H1 (cell line): ENCODE measurements around the gene DLG1. TPM values are rescaled to one million over a fixed set of nuclear protein-coding genes. Genes with fewer than 3 reads are reported as not detected.

Experiments used
- CTCF ChIA-PET: fragments of 300-600 bp; sonication (Branson Sonifier 250); formaldehyde crosslinking; loops from one replicate; lab custom pipeline; 2021; ENCODE audit not compliant: partially characterized antibody; lab: Charles Lee
- POLR2A ChIA-PET: fragments of 300-600 bp; sonication (Branson Sonifier 250); formaldehyde crosslinking; loops from one replicate; lab custom pipeline; 2021; ENCODE audit warnings: inconsistent platforms; ENCODE audit not compliant: partially characterized antibody; lab: Charles Lee
- DNase-seq, 2 experiments: peaks; one replicate each; pipeline versions ENCODE4 v3.0.0 to v3.0.0-alpha.2; 2010 to 2022; ENCODE audit warnings: low spot score in 2 of 2, low read depth in 1 of 2, mixed read lengths in 1 of 2
- FAIRE-seq: peaks from 2 replicates; lab custom pipeline; 2011; peaks lifted over from hg19 to GRCh38; lab: Jason Lieb, UNC
- H2AFZ ChIP-seq: 2 replicates; pipeline ENCODE4 v1.8.1; 2012; ENCODE audit warnings: low read length, inconsistent platforms
- H2AK5ac ChIP-seq: 2 replicates; pipeline ENCODE4 v1.6.1; 2013; ENCODE audit warnings: low read depth, low read length
- H2BK120ac ChIP-seq: replicated peaks from 2 replicates; pipeline ENCODE3; 2013; ENCODE audit warnings: low read depth, low read length, inconsistent platforms
- H2BK12ac ChIP-seq: 2 replicates; pipeline ENCODE4 v1.6.1; 2013; ENCODE audit warnings: low read depth, low read length
- H2BK15ac ChIP-seq: 2 replicates; pipeline ENCODE4 v1.6.1; 2013; ENCODE audit warnings: low read length
- H2BK20ac ChIP-seq: 2 replicates; pipeline ENCODE4 v1.6.1; 2013; ENCODE audit warnings: low read length
- H2BK5ac ChIP-seq: 2 replicates; pipeline ENCODE4 v1.6.1; 2013; ENCODE audit warnings: low read depth, low read length
- H3K14ac ChIP-seq: 2 replicates; pipeline ENCODE4 v1.6.1; 2013; ENCODE audit warnings: inconsistent platforms; ENCODE audit not compliant: insufficient read length
- H3K18ac ChIP-seq: 2 replicates; pipeline ENCODE4 v1.6.1; 2013; ENCODE audit warnings: low read length; ENCODE audit errors: extremely low read depth
- H3K23ac ChIP-seq: 2 replicates; pipeline ENCODE4 v1.6.1; 2013; ENCODE audit warnings: inconsistent platforms; ENCODE audit not compliant: insufficient read length
- H3K23me2 ChIP-seq: 2 replicates; pipeline ENCODE4 v1.6.1; 2013; ENCODE audit warnings: low read depth, low read length
- H3K27ac ChIP-seq: 2 replicates; pipeline ENCODE4 v1.6.1; 2011; ENCODE audit warnings: low read depth, low read length, inconsistent platforms
- H3K27me3 ChIP-seq, 4 experiments: replicated peaks in 1 of 4; 1 replicate in 1 of 4; 2 replicates in 3 of 4; pipeline versions ENCODE4 v1.6.1 to v1.8.1; 2011 to 2013; ENCODE audit warnings: low read length in 3 of 4, mild to moderate bottlenecking in 3 of 4, inconsistent platforms in 2 of 4, mixed read lengths in 2 of 4, moderate library complexity in 1 of 4; ENCODE audit not compliant: control insufficient read depth in 3 of 4, insufficient read depth in 3 of 4; ENCODE audit errors: extremely low read depth in 1 of 4
- H3K36me3 ChIP-seq, 4 experiments: 2 replicates each; pipeline versions ENCODE4 v1.6.1 to v1.8.1; 2011 to 2013; ENCODE audit warnings: mild to moderate bottlenecking in 4 of 4, low read length in 3 of 4, moderate library complexity in 2 of 4, control low read depth in 1 of 4, inconsistent platforms in 1 of 4; ENCODE audit not compliant: insufficient read depth in 4 of 4, control insufficient read depth in 2 of 4
- H3K4ac ChIP-seq: replicated peaks from 2 replicates; pipeline ENCODE3; 2013; ENCODE audit warnings: low read length, low read depth, mixed read lengths, inconsistent platforms; ENCODE audit not compliant: insufficient read length
- H3K4me1 ChIP-seq, 4 experiments: replicated peaks in 1 of 4; 1 replicate in 1 of 4; 2 replicates in 3 of 4; pipeline versions ENCODE4 v1.6.1 to v1.8.1; 2011 to 2013; ENCODE audit warnings: low read length in 3 of 4, inconsistent platforms in 2 of 4, mixed read lengths in 1 of 4; ENCODE audit not compliant: insufficient read depth in 4 of 4, control insufficient read depth in 3 of 4
- H3K4me2 ChIP-seq, 2 experiments: 2 replicates each; pipeline versions ENCODE4 v1.6.1 to v1.8.1; 2011 to 2013; ENCODE audit warnings: low read depth in 2 of 2, low read length in 2 of 2, control low read depth in 1 of 2, inconsistent platforms in 1 of 2, mild to moderate bottlenecking in 1 of 2; ENCODE audit not compliant: insufficient read depth in 1 of 2
- H3K4me3 ChIP-seq, 4 experiments: fragments of 200-600, 300-600 bp in 1 of 4; sonication (generic), shearing (Covaris generic), sonication (Bioruptor Twin) in 1 of 4; 2 replicates each; pipeline versions ENCODE4 v1.5.1 to v1.8.1; 2011 to 2016; ENCODE audit warnings: low read length in 4 of 4, low read depth in 3 of 4, control low read depth in 2 of 4, inconsistent platforms in 2 of 4, mild to moderate bottlenecking in 2 of 4, mixed read lengths in 1 of 4, moderate library complexity in 1 of 4; ENCODE audit not compliant: insufficient read depth in 2 of 4; ENCODE audit errors: extremely low read depth in 1 of 4
- H3K56ac ChIP-seq: replicated peaks from 2 replicates; pipeline ENCODE3; 2013; ENCODE audit warnings: low read depth, mild to moderate bottlenecking, mixed read lengths, low read length, inconsistent platforms; ENCODE audit not compliant: insufficient read length
- H3K79me1 ChIP-seq: 2 replicates; pipeline ENCODE4 v1.6.1; 2013; ENCODE audit warnings: low read depth, low read length, control low read depth
- H3K79me2 ChIP-seq, 2 experiments: 2 replicates each; pipeline versions ENCODE4 v1.6.1 to v1.8.1; 2012 to 2013; ENCODE audit warnings: low read length in 2 of 2, mild to moderate bottlenecking in 2 of 2, inconsistent platforms in 1 of 2; ENCODE audit not compliant: insufficient read depth in 2 of 2, control insufficient read depth in 1 of 2
- H3K9ac ChIP-seq, 4 experiments: replicated peaks in 1 of 4; 1 replicate in 1 of 4; 2 replicates in 3 of 4; pipeline versions ENCODE4 v1.6.1 to v1.8.1; 2011 to 2013; ENCODE audit warnings: low read depth in 3 of 4, low read length in 3 of 4, control low read depth in 2 of 4, mild to moderate bottlenecking in 2 of 4, moderate library complexity in 2 of 4, inconsistent platforms in 1 of 4; ENCODE audit errors: extremely low read depth in 1 of 4
- H3K9me3 ChIP-seq, 2 experiments: 2 replicates each; pipeline versions ENCODE4 v1.6.1 to v1.8.1; 2012 to 2013; ENCODE audit warnings: mild to moderate bottlenecking in 2 of 2, moderate library complexity in 2 of 2, control low read depth in 1 of 2, inconsistent platforms in 1 of 2, low read depth in 1 of 2, low read length in 1 of 2, mixed read lengths in 1 of 2; ENCODE audit not compliant: insufficient read depth in 2 of 2
- H4K20me1 ChIP-seq, 2 experiments: replicated peaks in 1 of 2; 2 replicates each; pipeline versions ENCODE3 to v1.8.1; 2011 to 2013; ENCODE audit warnings: inconsistent platforms in 2 of 2, low read length in 2 of 2, mild to moderate bottlenecking in 1 of 2; ENCODE audit not compliant: insufficient read depth in 2 of 2, control insufficient read depth in 1 of 2
- H4K5ac ChIP-seq: 2 replicates; pipeline ENCODE4 v1.6.1; 2013; ENCODE audit warnings: low read length, low read depth, mixed read lengths, inconsistent platforms; ENCODE audit not compliant: insufficient read length
- H4K8ac ChIP-seq: 2 replicates; pipeline ENCODE4 v1.8.0; 2013; ENCODE audit warnings: mild to moderate bottlenecking, moderate library complexity, low read length, inconsistent platforms; ENCODE audit not compliant: insufficient read depth; ENCODE audit errors: extremely low read depth
- H4K91ac ChIP-seq: replicated peaks from 2 replicates; pipeline ENCODE3; 2013; ENCODE audit warnings: low read length, mixed read lengths, inconsistent platforms; ENCODE audit not compliant: insufficient read length
- BACH1 ChIP-seq: IDR thresholded peaks from 2 replicates; pipeline ENCODE4 v1.6.1; 2012; ENCODE audit warnings: low read length, improper control_type of control experiment
- MAFK ChIP-seq: IDR thresholded peaks from 2 replicates; pipeline ENCODE4 v1.6.1; 2012; ENCODE audit warnings: low read depth, mild to moderate bottlenecking, improper control_type of control experiment, low read length
- SIRT6 ChIP-seq: IDR thresholded peaks from one replicate; pipeline ENCODE4 v1.7.1; 2012; ENCODE audit warnings: low read length, inconsistent platforms
- WGBS, 2 experiments: shearing (Covaris generic) in 1 of 2; methylation state at CpG; one replicate each; pipeline versions ENCODE4 v1.1.6 to v1.1.7; 2013 to 2015; ENCODE audit warnings: low lambda C conversion rate in 2 of 2, mixed read lengths in 2 of 2, inconsistent platforms in 1 of 2, low coverage in 1 of 2, missing lambda C conversion rate in 1 of 2; ENCODE audit not compliant: insufficient replicate concordance in 2 of 2, insufficient coverage in 1 of 2, insufficient read length in 1 of 2; ENCODE audit errors: extremely low coverage in 1 of 2, missing lambda C conversion rate in 1 of 2; 5-methylcytosine and 5-hydroxymethylcytosine counted together
- polyA plus RNA-seq, 7 experiments: library from polyadenylated mRNA; depleted of rRNA in 3 of 7; stranded (reverse) in 5 of 7; unstranded in 2 of 7; fragments of >200 nt in 5 of 7; fragments of 200-250 nt in 2 of 7; gene quantifications; 1 replicate in 5 of 7; 2 replicates in 1 of 7; 4 replicates in 1 of 7; pipeline versions ENCODE4 v1.2.1 to v1.2.3, GENCODE V29; 2011 to 2013; ENCODE audit warnings: missing spikeins in 2 of 7, mixed read lengths in 2 of 7
- total RNA-seq: library from RNA; stranded (reverse); fragmentation: NEBNext Ultra II Directional; extraction: Animal tissue kit (Norgen Biotek cat#: 25700); gene quantifications from 2 replicates; pipeline ENCODE4 v1.2.1, GENCODE V29; 2021

Gene DLG1
- total and polyA plus RNA-seq, 2 of the 8 experiments (the other 6 are each of a cell fraction or from before 2014, with no cell fraction given), result 13.4 to 78.8 TPM

GRCh38 chr3:197117114-197117513 is 181.3 kb downstream of the DLG1 start:
- H2BK20ac ChIP-seq, result no peak overlapping the region
- H3K18ac ChIP-seq, result no peak overlapping the region
- H2AFZ ChIP-seq, result no peak overlapping the region
- H3K14ac ChIP-seq, result no peak overlapping the region
- H3K4ac ChIP-seq, result no peak overlapping the region
- ChIA-PET POLR2A (no interaction called here), CTCF (no interaction called here)
- H2AK5ac ChIP-seq, result no peak overlapping the region
- H3K56ac ChIP-seq, result no peak overlapping the region
- H3K4me3 ChIP-seq, result no peak overlapping the region
- H2BK12ac ChIP-seq, result no peak overlapping the region
- no peaks in the 10 kb centered on the region; the same call in 1 of the 2 replicates for H3K79me1 ChIP-seq
- peaks cover 0 to 2% (median 0%) of the 10 kb centered on the region in 4 experiments; a peak in 1 of 7 replicates for H3K4me1 ChIP-seq
- no peak for TF ChIP-seq SIRT6
- peak; percentile 71 for TF ChIP-seq BACH1
- peak; percentile 68 for TF ChIP-seq MAFK
- H2BK5ac ChIP-seq, result no peak overlapping the region
- no peak overlapping the region for H3K9ac ChIP-seq
- H3K36me3 ChIP-seq, result peaks cover 0 to 5% (median 0%) of the 10 kb centered on the region in 4 experiments; a peak in 2 of 8 replicates
- no peak overlapping the region for H3K4me2 ChIP-seq
- no peak overlapping the region for H2BK15ac ChIP-seq
- H4K5ac ChIP-seq, result no peak overlapping the region
- no peaks in the 10 kb centered on the region for H4K20me1 ChIP-seq
- no peak overlapping the region for H3K23ac ChIP-seq
- H3K27ac ChIP-seq, result no peak overlapping the region
- no peak overlapping the region for H4K91ac ChIP-seq
- H3K9me3 ChIP-seq, result no peaks in the 10 kb centered on the region
- H3K23me2 ChIP-seq, result no peaks in the 10 kb centered on the region
- H3K79me2 ChIP-seq, result no peaks in the 10 kb centered on the region
- no peak overlapping the region for H2BK120ac ChIP-seq
- no peak overlapping the region for H4K8ac ChIP-seq
- FAIRE-seq (no peak), DNase-seq (no peak)
- H3K27me3 ChIP-seq, result no peaks in the 10 kb centered on the region
- WGBS, 2 experiments, result 77% methylated on average over 2 of the region's 2 CpGs; no CpG with 5 or more reads in 1 of the 2 experiments
